H1 (cell line): Measurements from ENCODE around the gene CRABP1. TPM values are rescaled to one million over a fixed set of nuclear protein-coding genes. Genes with fewer than 3 reads are reported as not detected.

Source experiments
- TCF12 ChIP-seq: IDR thresholded peaks from 2 replicates; pipeline ENCODE4 v1.6.1; 2011; ENCODE audit warnings: low read depth, mild to moderate bottlenecking, low read length
- polyA plus RNA-seq, 7 experiments: library from polyadenylated mRNA; depleted of rRNA in 3 of 7; stranded (reverse) in 5 of 7; unstranded in 2 of 7; fragments of >200 nt in 5 of 7; fragments of 200-250 nt in 2 of 7; gene quantifications; 1 replicate in 5 of 7; 2 replicates in 1 of 7; 4 replicates in 1 of 7; pipeline versions ENCODE4 v1.2.1 to v1.2.3, GENCODE V29; 2011 to 2013; ENCODE audit warnings: missing spikeins in 2 of 7, mixed read lengths in 2 of 7
- total RNA-seq: library from RNA; stranded (reverse); fragmentation: NEBNext Ultra II Directional; extraction: Animal tissue kit (Norgen Biotek cat#: 25700); gene quantifications from 2 replicates; pipeline ENCODE4 v1.2.1, GENCODE V29; 2021

The CRABP1 gene
- total and polyA plus RNA-seq, 2 of the 8 experiments (the other 6 are each of a cell fraction or from before 2014, with no cell fraction given), result 385 to 655 TPM

- no peak for TF ChIP-seq TCF12
Observed at GRCh38 chr15:78368651-78369050, 28.5 kb downstream of the CRABP1 start (continued).
